ENCODE results near the gene STAMBPL1. TPM values are rescaled to one million over a fixed set of nuclear protein-coding genes. Genes with fewer than 3 reads are reported as not detected.

STAMBPL1 gene
- total RNA-seq, 1 donor from 2014 or later: 4.1 TPM

DNA sequence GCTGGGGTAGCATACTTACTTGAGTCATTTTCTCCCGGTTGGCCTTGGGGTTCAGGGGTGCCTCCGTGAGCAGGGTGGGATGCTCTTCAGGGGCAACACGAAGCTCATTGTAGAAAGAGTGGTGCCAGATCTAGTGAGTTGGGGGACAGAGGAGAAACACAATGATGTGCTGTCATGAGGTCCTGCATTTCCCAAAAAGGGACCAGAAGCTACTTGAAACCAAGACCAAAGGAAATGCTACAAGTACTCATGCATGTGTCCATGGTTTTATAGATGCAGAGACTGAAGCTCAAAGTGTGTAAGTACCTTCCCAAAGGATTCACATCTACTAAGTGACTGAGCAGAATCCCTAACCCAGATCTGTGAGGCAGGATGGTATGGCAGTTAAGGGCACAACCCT is 63.7 kb downstream of the STAMBPL1 start:
- no peak for DNase-seq (ENCODE audit: low read depth, low spot score)
- TF ChIP-seq, protein P1, sequence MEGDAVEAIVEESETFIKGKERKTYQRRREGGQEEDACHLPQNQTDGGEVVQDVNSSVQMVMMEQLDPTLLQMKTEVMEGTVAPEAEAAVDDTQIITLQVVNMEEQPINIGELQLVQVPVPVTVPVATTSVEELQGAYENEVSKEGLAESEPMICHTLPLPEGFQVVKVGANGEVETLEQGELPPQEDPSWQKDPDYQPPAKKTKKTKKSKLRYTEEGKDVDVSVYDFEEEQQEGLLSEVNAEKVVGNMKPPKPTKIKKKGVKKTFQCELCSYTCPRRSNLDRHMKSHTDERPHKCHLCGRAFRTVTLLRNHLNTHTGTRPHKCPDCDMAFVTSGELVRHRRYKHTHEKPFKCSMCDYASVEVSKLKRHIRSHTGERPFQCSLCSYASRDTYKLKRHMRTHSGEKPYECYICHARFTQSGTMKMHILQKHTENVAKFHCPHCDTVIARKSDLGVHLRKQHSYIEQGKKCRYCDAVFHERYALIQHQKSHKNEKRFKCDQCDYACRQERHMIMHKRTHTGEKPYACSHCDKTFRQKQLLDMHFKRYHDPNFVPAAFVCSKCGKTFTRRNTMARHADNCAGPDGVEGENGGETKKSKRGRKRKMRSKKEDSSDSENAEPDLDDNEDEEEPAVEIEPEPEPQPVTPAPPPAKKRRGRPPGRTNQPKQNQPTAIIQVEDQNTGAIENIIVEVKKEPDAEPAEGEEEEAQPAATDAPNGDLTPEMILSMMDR (conservative IDR thresholded peaks at IDR 0.05): no peak
- H3K4me1 Mint-ChIP-seq: no peaks in the 10 kb centered on the region
- H3K27me3 Mint-ChIP-seq (ENCODE audit: low read depth): no peaks in the 10 kb centered on the region
- no peak overlapping the region for H3K4me3 Mint-ChIP-seq
- no peaks in the 10 kb centered on the region for H3K9me3 Mint-ChIP-seq
- H3K36me3 Mint-ChIP-seq (ENCODE audit: low read depth): no peaks in the 10 kb centered on the region
- H3K27ac Mint-ChIP-seq (ENCODE audit: unreplicated experiment): no peak overlapping the region

DNA sequence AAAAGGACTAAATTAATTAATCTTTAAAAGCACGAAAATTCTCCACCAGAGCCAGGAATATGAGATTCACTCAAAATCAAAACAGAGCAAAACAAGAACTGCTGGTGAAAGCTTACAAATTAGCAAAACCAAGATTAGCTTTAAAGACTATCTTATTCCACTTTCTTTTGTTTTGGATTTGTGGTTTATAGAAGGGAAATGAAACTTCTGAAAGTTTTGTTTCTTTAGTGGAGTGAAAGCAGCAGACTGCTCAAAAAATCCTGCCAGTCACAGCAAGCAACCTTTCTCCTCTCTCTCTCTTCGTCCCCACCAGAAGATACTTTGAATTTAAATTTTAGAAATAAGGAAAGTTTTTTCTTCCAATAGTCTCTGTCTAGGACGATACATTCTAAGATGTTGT is 64.8 kb downstream of the STAMBPL1 start:
- H3K27ac Mint-ChIP-seq (ENCODE audit: unreplicated experiment): no peak overlapping the region
- no peaks in the 10 kb centered on the region for H3K9me3 Mint-ChIP-seq
- TF ChIP-seq, protein P1 (conservative IDR thresholded peaks at IDR 0.05): no peak
- H3K27me3 Mint-ChIP-seq (ENCODE audit: low read depth): no peaks in the 10 kb centered on the region
- no peak for DNase-seq (ENCODE audit: low read depth, low spot score)
- no peak overlapping the region for H3K4me3 Mint-ChIP-seq
- H3K4me1 Mint-ChIP-seq: no peaks in the 10 kb centered on the region
- H3K36me3 Mint-ChIP-seq (ENCODE audit: low read depth): no peaks in the 10 kb centered on the region

DNA sequence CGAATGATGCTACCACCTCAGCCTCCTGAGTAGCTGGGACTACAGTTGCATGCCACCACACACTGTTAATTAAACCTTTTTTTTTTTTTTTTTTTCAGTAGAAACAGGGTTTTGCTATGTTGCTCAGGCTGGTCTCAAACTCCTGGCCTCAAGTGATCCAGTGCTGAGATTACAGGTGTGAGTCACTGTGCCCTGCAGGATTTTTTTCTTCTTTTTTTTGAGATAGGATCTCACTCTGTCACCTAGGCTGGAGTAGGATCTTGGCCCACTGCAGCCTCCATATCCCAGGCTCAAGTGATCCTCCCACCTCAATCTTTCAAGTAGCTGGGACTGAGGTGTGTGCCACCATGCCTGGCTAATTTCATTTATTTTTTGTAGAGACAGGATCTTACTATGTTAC is 66.2 kb downstream of the STAMBPL1 start:
- no peaks in the 10 kb centered on the region for H3K36me3 Mint-ChIP-seq (ENCODE audit: low read depth)
- no peaks in the 10 kb centered on the region for H3K27me3 Mint-ChIP-seq (ENCODE audit: low read depth)
- H3K4me1 Mint-ChIP-seq: peaks cover 4% of the 10 kb centered on the region
- no peak overlapping the region for H3K27ac Mint-ChIP-seq (ENCODE audit: unreplicated experiment)
- no peak for DNase-seq (ENCODE audit: low read depth, low spot score)
- TF ChIP-seq, protein P1 (conservative IDR thresholded peaks at IDR 0.05): no peak
- no peaks in the 10 kb centered on the region for H3K9me3 Mint-ChIP-seq
- no peak overlapping the region for H3K4me3 Mint-ChIP-seq

DNA sequence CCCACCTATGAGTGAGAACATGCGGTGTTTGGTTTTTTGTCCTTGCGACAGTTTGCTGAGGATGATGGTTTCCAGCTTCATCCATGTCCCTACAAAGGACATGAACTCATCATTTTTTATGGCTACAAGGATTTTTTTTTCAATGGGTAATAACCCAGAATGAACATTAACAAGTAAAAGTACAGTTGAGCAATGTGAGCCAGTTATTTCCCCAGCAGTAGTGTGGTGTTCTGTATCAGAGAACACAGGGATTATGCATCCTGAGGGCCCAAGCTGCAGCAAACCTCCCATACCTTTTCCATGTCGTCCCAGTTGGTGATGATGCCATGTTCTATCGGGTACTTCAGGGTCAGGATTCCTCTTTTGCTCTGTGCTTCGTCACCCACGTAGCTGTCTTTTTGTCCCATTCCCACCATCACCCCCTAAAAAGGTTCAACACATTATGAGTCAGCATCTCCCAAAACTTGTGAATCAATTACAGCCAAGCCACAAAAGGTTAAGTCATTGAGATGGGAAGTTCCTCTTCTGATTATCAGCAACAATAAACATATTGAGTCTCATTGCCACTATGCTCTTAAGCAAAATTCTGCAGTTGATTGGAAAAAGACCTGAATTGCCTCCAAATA is 67.0 kb downstream of the STAMBPL1 start:
- DNase-seq (ENCODE audit: low read depth, low spot score): no peak
- peaks cover 12% of the 10 kb centered on the region for H3K4me1 Mint-ChIP-seq
- H3K27me3 Mint-ChIP-seq (ENCODE audit: low read depth): no peaks in the 10 kb centered on the region
- no peak overlapping the region for H3K4me3 Mint-ChIP-seq
- H3K36me3 Mint-ChIP-seq (ENCODE audit: low read depth): no peaks in the 10 kb centered on the region
- TF ChIP-seq, protein P1 (conservative IDR thresholded peaks at IDR 0.05): no peak
- no peak overlapping the region for H3K27ac Mint-ChIP-seq (ENCODE audit: unreplicated experiment)
- no peaks in the 10 kb centered on the region for H3K9me3 Mint-ChIP-seq

DNA sequence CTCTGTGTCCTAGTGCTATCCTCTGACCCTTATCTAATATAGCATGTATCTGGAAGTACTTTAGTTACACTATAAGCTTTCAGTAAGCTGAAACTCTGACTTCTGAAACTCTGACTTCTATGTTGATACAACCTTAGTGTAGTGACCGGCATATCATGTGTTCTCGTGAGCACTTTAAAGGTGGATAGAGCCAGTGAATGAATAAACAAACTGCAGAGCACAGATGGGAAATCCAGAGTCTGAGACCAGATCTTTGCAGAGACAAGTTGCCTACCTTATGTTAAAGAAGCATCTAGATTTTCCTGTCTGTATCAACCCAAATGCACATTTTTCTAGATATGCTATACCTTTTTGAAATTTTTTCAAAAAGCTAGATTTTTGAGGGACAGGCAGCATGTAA is 69.0 kb downstream of the STAMBPL1 start:
- no peaks in the 10 kb centered on the region for H3K9me3 Mint-ChIP-seq
- no peak for DNase-seq (ENCODE audit: low read depth, low spot score)
- peaks cover 12% of the 10 kb centered on the region for H3K4me1 Mint-ChIP-seq
- no peaks in the 10 kb centered on the region for H3K27me3 Mint-ChIP-seq (ENCODE audit: low read depth)
- no peak overlapping the region for H3K4me3 Mint-ChIP-seq
- TF ChIP-seq, protein P1 (conservative IDR thresholded peaks at IDR 0.05): no peak
- H3K36me3 Mint-ChIP-seq (ENCODE audit: low read depth): no peaks in the 10 kb centered on the region
- H3K27ac Mint-ChIP-seq (ENCODE audit: unreplicated experiment): no peak overlapping the region
